K562 (cell line): ENCODE measurements around the gene DOCK6. TPM values are rescaled to one million over a fixed set of nuclear protein-coding genes. Genes with fewer than 3 reads are reported as not detected.
A peak's percentile ranks its signal among the peaks of the same experiment; 100 is the strongest.

Experiments
- SRSF3 ChIP-seq: fragments of 200-400 bp; formaldehyde crosslinking; IDR thresholded peaks from 2 replicates; pipeline ENCODE4 v1.6.1; 2016; ENCODE audit warnings: mild to moderate bottlenecking, low read length, moderate library complexity; ENCODE audit not compliant: insufficient read depth
- ZBTB40 ChIP-seq, 2 experiments: fragments of 450-650 bp in 1 of 2; sonication (generic) in 1 of 2; formaldehyde crosslinking in 1 of 2; IDR thresholded peaks; 2 replicates each; pipeline versions ENCODE4 v1.7.1 to v1.9.0; 2016 to 2022; ENCODE audit warnings: inconsistent platforms in 1 of 2, mild to moderate bottlenecking in 1 of 2, missing genetic modification reagents in 1 of 2
- polyA plus RNA-seq, 8 experiments: library from polyadenylated mRNA; depleted of rRNA in 4 of 8; stranded (reverse) in 5 of 8; unstranded in 3 of 8; fragments of >200 nt; fragmentation: Nextera tagmentation in 2 of 8; fragmentation: Illumina TruSeq in 1 of 8; extraction: Ambion mirVana in 2 of 8; extraction: Trizol in 1 of 8; gene quantifications; 2 replicates each; pipeline versions ENCODE4 v1.2.1 to v1.2.3, GENCODE V29; 2011 to 2014; ENCODE audit warnings: inconsistent platforms in 1 of 8, missing spikeins in 1 of 8
- total RNA-seq, 7 experiments: library from RNA; depleted of rRNA in 6 of 7; stranded (reverse); fragments of >200 nt in 6 of 7; fragmentation: Illumina TruSeq in 2 of 7; extraction: Trizol in 2 of 7; gene quantifications; 2 replicates each; pipeline versions ENCODE4 v1.2.1 to v1.2.3, GENCODE V29; 2011 to 2021; ENCODE audit warnings: low replicate concordance in 1 of 7

Gene DOCK6
- total and polyA plus RNA-seq, 9 of the 15 experiments (the other 6 are each of a cell fraction or from before 2014, with no cell fraction given), result 0.35 to 19.3 (median 3.8) TPM

GRCh38 chr19:11154683-11155047 lies 107.7 kb downstream of the DOCK6 start (continued):
- TF ChIP-seq ZBTB40 (IDR thresholded peaks at IDR 0.05) (peak; percentile 9; the same call in 1 of the 2 replicates), ZBTB40 (CRISPR knock-in tag; IDR thresholded peaks at IDR 0.05) (no peak), SRSF3 (no peak)
